Ascending aorta (tissue), 2 donors: ENCODE data around the gene GULP1. TPM values are rescaled to one million over a fixed set of nuclear protein-coding genes. Genes with fewer than 3 reads are reported as not detected.

Source experiments
- DNase-seq, 2 donors: peaks; one replicate each; pipeline ENCODE4 v3.0.0-alpha.2; 2019; ENCODE audit warnings: low spot score in 2 of 2
- H3K27ac ChIP-seq, 2 donors: fragments of 200-600 bp; sonication (generic); one replicate each; pipeline ENCODE4 v1.5.1; 2016 to 2017; ENCODE audit warnings: mild to moderate bottlenecking in 1 of 2
- H3K27me3 ChIP-seq: fragments of 200-600 bp; sonication (generic); one replicate; pipeline ENCODE4 v1.5.1; 2017
- H3K36me3 ChIP-seq, 2 donors: fragments of 200-600 bp; sonication (generic); one replicate each; pipeline ENCODE4 v1.5.1; 2016
- H3K4me1 ChIP-seq, 2 donors: fragments of 200-600 bp; sonication (generic); one replicate each; pipeline ENCODE4 v1.5.1; 2016 to 2017; ENCODE audit warnings: mild to moderate bottlenecking in 1 of 2
- H3K4me3 ChIP-seq, 2 donors: fragments of 200-600 bp; sonication (generic); one replicate each; pipeline ENCODE4 v1.5.1; 2016 to 2017; ENCODE audit warnings: mild to moderate bottlenecking in 1 of 2
- H3K9me3 ChIP-seq, 2 donors: fragments of 200-600 bp; sonication (generic); one replicate each; pipeline ENCODE4 v1.5.1; 2016
- CTCF ChIP-seq, 3 experiments: fragments of 200-600 bp in 2 of 3; fragments of 450-650 bp in 1 of 3; sonication (generic) in 2 of 3; IDR thresholded peaks; one replicate each; pipeline ENCODE4 v1.5.1; 2016 to 2019; ENCODE audit warnings: antibody characterized with exemption in 3 of 3, mild to moderate bottlenecking in 1 of 3, moderate library complexity in 1 of 3
- intact Hi-C: fragments of 100-400 bp; cut with DNase I; formaldehyde crosslinking; loops from one replicate; pipeline ENCODE4 v1.15.1; 2023
- total RNA-seq: library from RNA; depleted of rRNA; stranded (reverse); fragments of >200 nt; gene quantifications from one replicate; pipeline ENCODE4 v1.1.0, GENCODE V29; 2016

The GULP1 gene
- total RNA-seq, 1 donor from 2014 or later = 67.8 TPM

- intact Hi-C loops = no loop called here
- TF ChIP-seq CTCF (IDR thresholded peaks at IDR 0.05) = no peak
- DNase-seq = no peak
- Histone ChIP-seq H3K27me3 (no peaks in the 10 kb centered on the region), H3K9me3 (no peaks in the 10 kb centered on the region), H3K4me3 (no peak overlapping the region), H3K4me1 (peaks cover 0 to 6% of the 10 kb centered on the region in 2 donors), H3K36me3 (no peaks in the 10 kb centered on the region), H3K27ac (peak overlapping the region in 1 of 2 donors; percentile 5)
Measured at GRCh38 chr2:188577231-188577630, 285.6 kb downstream of the GULP1 start.

GRCh38 chr2:188580738-188581137 lies 289.1 kb downstream of the GULP1 start:
- DNase-seq = no peak
- Histone ChIP-seq H3K4me3 (no peak overlapping the region), H3K27ac (peak overlapping the region; percentile 3 to 35), H3K4me1 (peaks cover 0 to 12% of the 10 kb centered on the region in 2 donors), H3K27me3 (no peaks in the 10 kb centered on the region), H3K36me3 (peaks cover 6 to 8% of the 10 kb centered on the region in 2 donors), H3K9me3 (no peaks in the 10 kb centered on the region)
- no peak for TF ChIP-seq CTCF (IDR thresholded peaks at IDR 0.05)
- intact Hi-C loops = no loop called here

- Histone ChIP-seq H3K27me3 (no peaks in the 10 kb centered on the region), H3K36me3 (peaks cover 6 to 8% of the 10 kb centered on the region in 2 donors), H3K27ac (no peak overlapping the region), H3K4me3 (no peak overlapping the region), H3K4me1 (peaks cover 0 to 12% of the 10 kb centered on the region in 2 donors), H3K9me3 (no peaks in the 10 kb centered on the region)
- no peak for DNase-seq
- intact Hi-C loops = no loop called here
- no peak for TF ChIP-seq CTCF (IDR thresholded peaks at IDR 0.05)
Measured at GRCh38 chr2:188582211-188582610, 290.5 kb downstream of the GULP1 start.

GRCh38 chr2:188588235-188588634 lies 296.6 kb downstream of the GULP1 start:
- H3K27ac ChIP-seq = peak overlapping the region; percentile 23 to 36
- no peak overlapping the region for H3K4me3 ChIP-seq
- intact Hi-C loops = no loop called here
- H3K36me3 ChIP-seq = peaks cover 6 to 14% of the 10 kb centered on the region in 2 donors
- no peak for DNase-seq
- TF ChIP-seq CTCF (IDR thresholded peaks at IDR 0.05) = no peak
- no peaks in the 10 kb centered on the region for H3K27me3 ChIP-seq
- H3K4me1 ChIP-seq = no peaks in the 10 kb centered on the region
- no peaks in the 10 kb centered on the region for H3K9me3 ChIP-seq

- H3K36me3 ChIP-seq = no peaks in the 10 kb centered on the region
- DNase-seq = no peak
- H3K27ac ChIP-seq = peak overlapping the region in 1 of 2 donors; percentile 77
- no peaks in the 10 kb centered on the region for H3K27me3 ChIP-seq
- TF ChIP-seq CTCF (IDR thresholded peaks at IDR 0.05) = no peak
- no peak overlapping the region for H3K4me3 ChIP-seq
- H3K9me3 ChIP-seq = no peaks in the 10 kb centered on the region
- intact Hi-C loops = no loop called here
- H3K4me1 ChIP-seq = peaks cover 0 to 3% of the 10 kb centered on the region in 2 donors
Measured at GRCh38 chr2:188596054-188596453, 304.4 kb downstream of the GULP1 start.

GRCh38 chr2:188598551-188598950 lies 306.9 kb downstream of the GULP1 start:
- intact Hi-C loops = no loop called here
- H3K27ac ChIP-seq = peak overlapping the region; percentile 73 to 77
- no peak for TF ChIP-seq CTCF (IDR thresholded peaks at IDR 0.05)
- H3K27me3 ChIP-seq = no peaks in the 10 kb centered on the region
- H3K4me3 ChIP-seq = no peak overlapping the region
- DNase-seq = peak in 1 of 2 donors; percentile 59
- H3K4me1 ChIP-seq = peaks cover 0 to 3% of the 10 kb centered on the region in 2 donors
- H3K9me3 ChIP-seq = no peaks in the 10 kb centered on the region
- no peaks in the 10 kb centered on the region for H3K36me3 ChIP-seq
